ENCODE results near the gene FMNL2. TPM values are rescaled to one million over a fixed set of nuclear protein-coding genes. Genes with fewer than 3 reads are reported as not detected.
A peak's percentile ranks its signal among the peaks of the same experiment; 100 is the strongest.

The FMNL2 gene
- total RNA-seq, 1 donor from 2014 or later: 24.7 TPM

GRCh38 chr2:152395572-152395971 is 60.6 kb downstream of the FMNL2 start:
- TF ChIP-seq CTCF (IDR thresholded peaks at IDR 0.05; ENCODE audit: insufficient read depth, low read length, severe bottlenecking): no peak
- Histone ChIP-seq H3K4me3 (ENCODE audit: low read depth, low read length) (no peak overlapping the region), H3K36me3 (ENCODE audit: control insufficient read depth, insufficient read depth, low read length) (no peaks in the 10 kb centered on the region), H3K27me3 (ENCODE audit: control insufficient read depth, insufficient read depth, low read length) (no peaks in the 10 kb centered on the region)
- no peak for FAIRE-seq
- DNase-seq (ENCODE audit: low read depth): no peak

GRCh38 chr2:152396051-152396511 is 61.1 kb downstream of the FMNL2 start:
- Histone ChIP-seq H3K4me3 (ENCODE audit: low read depth, low read length) (no peak overlapping the region), H3K36me3 (ENCODE audit: control insufficient read depth, insufficient read depth, low read length) (no peaks in the 10 kb centered on the region), H3K27me3 (ENCODE audit: control insufficient read depth, insufficient read depth, low read length) (no peaks in the 10 kb centered on the region)
- no peak for FAIRE-seq
- no peak for DNase-seq (ENCODE audit: low read depth)
- TF ChIP-seq CTCF (IDR thresholded peaks at IDR 0.05; ENCODE audit: insufficient read depth, low read length, severe bottlenecking): no peak

- FAIRE-seq (no peak), DNase-seq (ENCODE audit: low read depth) (no peak)
- no peaks in the 10 kb centered on the region for H3K36me3 ChIP-seq (ENCODE audit: control insufficient read depth, insufficient read depth, low read length)
- TF ChIP-seq CTCF (IDR thresholded peaks at IDR 0.05; ENCODE audit: insufficient read depth, low read length, severe bottlenecking): no peak
- H3K27me3 ChIP-seq (ENCODE audit: control insufficient read depth, insufficient read depth, low read length): no peaks in the 10 kb centered on the region
- no peak overlapping the region for H3K4me3 ChIP-seq (ENCODE audit: low read depth, low read length)
Measured at GRCh38 chr2:152396763-152397162, 61.8 kb downstream of the FMNL2 start.

- DNase-seq (ENCODE audit: low read depth) (no peak), FAIRE-seq (no peak)
- Histone ChIP-seq H3K36me3 (ENCODE audit: control insufficient read depth, insufficient read depth, low read length) (no peaks in the 10 kb centered on the region), H3K27me3 (ENCODE audit: control insufficient read depth, insufficient read depth, low read length) (no peaks in the 10 kb centered on the region), H3K4me3 (ENCODE audit: low read depth, low read length) (no peak overlapping the region)
- TF ChIP-seq CTCF (IDR thresholded peaks at IDR 0.05; ENCODE audit: insufficient read depth, low read length, severe bottlenecking): no peak
Measured at GRCh38 chr2:152399003-152399402, 64.0 kb downstream of the FMNL2 start.

- FAIRE-seq (no peak), DNase-seq (ENCODE audit: low read depth) (peak; percentile 61)
- no peak for TF ChIP-seq CTCF (IDR thresholded peaks at IDR 0.05; ENCODE audit: insufficient read depth, low read length, severe bottlenecking)
- Histone ChIP-seq H3K36me3 (ENCODE audit: control insufficient read depth, insufficient read depth, low read length) (no peaks in the 10 kb centered on the region), H3K27me3 (ENCODE audit: control insufficient read depth, insufficient read depth, low read length) (no peaks in the 10 kb centered on the region), H3K4me3 (ENCODE audit: low read depth, low read length) (no peak overlapping the region)
Measured at GRCh38 chr2:152400607-152401214, 65.7 kb downstream of the FMNL2 start.
